HFFc6 (cell line): ENCODE measurements around the gene SHISA4. TPM values are rescaled to one million over a fixed set of nuclear protein-coding genes. Genes with fewer than 3 reads are reported as not detected.

Source experiments
- DNase-seq: peaks from one replicate; pipeline ENCODE4 v3.0.0-alpha.2; 2018
- H3K27ac Mint-ChIP-seq: 2 replicates; pipeline ENCODE4 v1.8.0; 2020; ENCODE audit warnings: mild to moderate bottlenecking, mixed read lengths
- H3K27me3 Mint-ChIP-seq: 2 replicates; pipeline ENCODE4 v1.8.0; 2021; ENCODE audit warnings: mild to moderate bottlenecking, moderate library complexity, mixed read lengths; ENCODE audit not compliant: insufficient read depth
- H3K36me3 Mint-ChIP-seq: 2 replicates; pipeline ENCODE4 v1.8.0; 2021; ENCODE audit warnings: low read depth, mixed read lengths
- H3K4me1 Mint-ChIP-seq: 2 replicates; pipeline ENCODE4 v1.8.0; 2020; ENCODE audit warnings: low read depth, mixed read lengths
- H3K4me3 Mint-ChIP-seq: 2 replicates; pipeline ENCODE4 v1.8.0; 2020; ENCODE audit warnings: mild to moderate bottlenecking, moderate library complexity, mixed read lengths
- H3K9me3 Mint-ChIP-seq: 2 replicates; pipeline ENCODE4 v1.8.0; 2020; ENCODE audit warnings: mild to moderate bottlenecking, mixed read lengths
- CTCF ChIP-seq: fragments of 200-600 bp; sonication (generic); IDR thresholded peaks from 2 replicates; pipeline ENCODE4 v1.5.0; 2021; ENCODE audit warnings: antibody characterized with exemption, mild to moderate bottlenecking
- total RNA-seq, 6 experiments: library from RNA; stranded (reverse); fragmentation: NEBNext Ultra II Directional; extraction: Animal tissue kit (Norgen Biotek cat#: 25700); gene quantifications; 2 replicates in 1 of 6; 3 replicates in 5 of 6; pipeline ENCODE4 v1.2.3, GENCODE V29; 2021

Gene SHISA4
- total RNA-seq, 6 experiments from 2014 or later, result 29.8 to 49.6 (median 39.9) TPM

- no peaks in the 10 kb centered on the region; the same call in 1 of the 2 replicates for H3K36me3 Mint-ChIP-seq
These were observed 6.0 kb upstream of the SHISA4 start for GRCh38 chr1:201882665-201883132.

GRCh38 chr1:201883266-201883665 lies 5.4 kb upstream of the SHISA4 start:
- Mint-ChIP-seq H3K4me3 (peak overlapping the region; percentile 40), H3K27me3 (no peaks in the 10 kb centered on the region; the same call in 1 of the 2 replicates), H3K9me3 (no peaks in the 10 kb centered on the region), H3K4me1 (peaks cover 65% of the 10 kb centered on the region), H3K36me3 (no peaks in the 10 kb centered on the region; the same call in 1 of the 2 replicates), H3K27ac (peak overlapping the region; percentile 80)
- TF ChIP-seq CTCF, result no peak
- DNase-seq, result no peak

More at GRCh38 chr1:201882665-201883132, 6.0 kb upstream of the SHISA4 start:
- Mint-ChIP-seq H3K27me3 (no peaks in the 10 kb centered on the region; the same call in 1 of the 2 replicates), H3K4me3 (peak overlapping the region; percentile 40), H3K4me1 (peaks cover 64% of the 10 kb centered on the region), H3K27ac (peak overlapping the region; percentile 80), H3K9me3 (no peaks in the 10 kb centered on the region)
- DNase-seq, result peak; percentile 85
- TF ChIP-seq CTCF, result peak; percentile 67

DNA sequence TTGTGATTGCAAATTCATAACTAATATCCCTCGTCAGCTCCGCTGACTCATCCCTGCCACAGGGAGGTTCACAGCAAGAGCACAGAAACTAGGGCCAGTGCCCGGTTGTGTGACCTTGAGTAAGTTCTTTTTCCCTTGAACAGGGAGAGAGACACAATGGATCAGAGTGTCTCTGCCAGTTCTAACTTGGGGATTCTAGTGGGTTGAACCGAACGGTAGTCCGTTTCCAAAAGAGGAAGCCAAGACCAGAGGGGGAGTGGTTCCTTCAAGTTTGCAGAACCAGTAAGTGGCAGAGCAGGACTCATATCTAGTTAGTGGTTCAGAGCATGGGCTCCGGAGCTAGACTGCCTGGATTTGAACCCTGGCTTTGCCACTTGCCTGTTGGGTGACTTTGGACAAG lies 4.9 kb upstream of the SHISA4 start:
- no peak for DNase-seq
- no peaks in the 10 kb centered on the region; the same call in 1 of the 2 replicates for H3K27me3 Mint-ChIP-seq
- no peak overlapping the region; the same call in 1 of the 2 replicates for H3K4me3 Mint-ChIP-seq
- H3K27ac Mint-ChIP-seq, result peak overlapping the region; percentile 80; the same call in 1 of the 2 replicates
- no peak for TF ChIP-seq CTCF
- H3K36me3 Mint-ChIP-seq, result no peaks in the 10 kb centered on the region
- peaks cover 66% of the 10 kb centered on the region for H3K4me1 Mint-ChIP-seq
- no peaks in the 10 kb centered on the region for H3K9me3 Mint-ChIP-seq

GRCh38 chr1:201884425-201884824 lies 4.3 kb upstream of the SHISA4 start:
- DNase-seq, result no peak
- Mint-ChIP-seq H3K4me1 (peaks cover 68% of the 10 kb centered on the region), H3K36me3 (no peaks in the 10 kb centered on the region), H3K9me3 (no peaks in the 10 kb centered on the region), H3K27me3 (no peaks in the 10 kb centered on the region; the same call in 1 of the 2 replicates), H3K4me3 (no peak overlapping the region), H3K27ac (no peak overlapping the region)
- TF ChIP-seq CTCF, result no peak

GRCh38 chr1:201885531-201886075 lies 3.1 kb upstream of the SHISA4 start:
- TF ChIP-seq CTCF, result no peak
- Mint-ChIP-seq H3K4me3 (no peak overlapping the region), H3K27ac (peak overlapping the region; percentile 54), H3K27me3 (no peaks in the 10 kb centered on the region; the same call in 1 of the 2 replicates), H3K36me3 (no peaks in the 10 kb centered on the region), H3K4me1 (peaks cover 72% of the 10 kb centered on the region), H3K9me3 (no peaks in the 10 kb centered on the region)
- peak; percentile 47 for DNase-seq
